Measurements from ENCODE around the gene GLUL.
"Not testable (repeated sequence)": the region's sequence is repeated elsewhere in the genome, so short reads cannot be mapped to it uniquely, and the experiment has no call there.

Gene GLUL

DNA sequence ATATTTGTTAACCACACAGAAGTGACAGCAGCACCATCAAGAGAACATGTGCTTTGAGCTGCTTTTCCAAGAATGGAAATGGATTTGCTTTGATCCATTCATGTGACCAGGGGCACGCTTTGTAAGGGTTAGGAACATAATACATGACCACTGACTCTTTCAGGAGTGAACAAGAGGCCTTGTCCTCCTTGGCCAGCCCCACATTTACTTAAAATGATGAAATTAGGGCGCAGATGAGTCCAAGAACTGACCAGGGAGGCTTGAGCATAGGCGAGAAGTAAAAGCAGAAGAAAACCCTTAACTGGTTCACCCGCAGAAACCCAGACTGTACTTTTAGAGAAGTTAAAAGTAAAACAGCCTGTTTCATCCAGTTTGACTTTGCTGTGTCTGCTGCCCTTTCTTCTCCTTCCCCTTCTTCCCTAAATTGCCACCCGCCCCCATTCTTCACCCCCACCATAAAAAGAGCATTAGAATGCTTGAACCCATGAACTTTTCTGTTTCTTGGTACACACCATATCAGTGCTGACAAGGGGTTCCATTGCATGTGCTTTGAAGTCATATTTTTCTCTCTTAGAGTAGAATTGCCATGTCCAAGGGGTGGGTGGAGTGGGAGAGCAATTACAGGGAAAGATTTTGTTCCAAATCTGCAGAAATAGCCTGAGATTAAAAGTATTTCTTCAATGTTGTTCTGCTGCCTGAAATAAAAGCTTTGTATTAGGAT lies 2.6 kb upstream of the GLUL start:
- DNase-seq: no peak

DNA sequence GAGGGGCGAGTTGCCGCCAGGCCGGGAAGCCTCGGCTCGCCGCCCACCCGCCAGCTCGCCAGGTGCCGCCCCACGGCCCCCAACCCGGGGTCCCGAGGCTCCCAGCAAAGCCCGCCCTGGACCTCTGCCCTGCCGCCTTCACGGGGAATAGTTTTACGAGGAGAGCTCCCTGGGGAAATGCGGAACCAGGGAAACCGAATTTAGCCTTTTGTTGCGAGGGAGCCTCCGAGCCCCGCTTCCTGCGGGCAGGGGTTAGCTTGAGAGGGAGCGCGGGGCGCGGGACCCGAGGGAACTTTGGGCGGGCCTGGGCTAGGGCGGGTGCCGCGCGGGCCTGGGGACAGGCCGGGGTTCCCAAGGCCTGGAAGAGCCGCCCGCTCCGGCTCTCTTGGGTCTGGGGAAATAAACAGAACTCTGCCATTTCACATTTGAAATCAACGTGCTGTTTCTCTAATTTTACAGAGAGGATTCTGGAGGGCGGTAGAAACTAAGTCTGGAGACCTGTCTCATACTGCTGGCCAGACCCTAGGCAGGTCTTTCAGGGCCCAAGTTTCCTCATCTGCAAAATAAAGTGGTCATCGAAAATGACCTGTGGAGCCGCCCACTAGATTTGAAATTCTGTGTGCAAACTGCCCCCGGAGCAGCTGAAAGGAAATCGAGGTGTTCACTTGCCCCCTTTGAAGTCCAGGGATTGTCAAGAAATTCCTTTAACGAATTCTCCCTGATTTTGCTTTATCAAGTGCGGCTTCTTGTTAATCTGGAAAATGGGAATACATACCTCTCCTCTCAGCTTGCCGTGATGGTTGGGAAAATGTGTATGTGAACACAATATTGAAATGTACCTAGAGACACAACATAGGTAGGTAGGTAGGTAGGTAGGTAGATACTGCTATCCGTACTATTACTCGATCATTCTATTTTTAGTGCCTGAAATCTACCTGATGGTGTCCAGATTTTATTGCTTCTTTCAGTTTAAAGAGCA lies 749 bp upstream of the GLUL start:
- no peak for DNase-seq

DNA sequence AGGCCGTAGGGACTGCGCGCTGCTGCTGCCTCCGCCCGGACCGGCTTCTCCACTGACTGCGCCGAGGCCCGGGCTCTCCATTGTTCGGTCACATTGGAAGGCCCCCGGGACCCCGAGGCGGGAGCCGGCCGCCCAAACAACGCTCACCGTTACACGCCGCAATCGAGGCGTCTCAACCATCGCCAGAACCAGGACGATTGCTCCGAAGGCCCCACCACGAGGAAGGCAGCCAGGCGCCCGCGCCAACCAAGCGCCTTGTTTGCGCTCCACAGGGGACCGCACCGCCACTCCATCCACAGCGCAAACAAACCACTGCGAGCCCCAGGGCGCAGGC lies 595 bp downstream of the GLUL start:
- no peak for DNase-seq

DNA sequence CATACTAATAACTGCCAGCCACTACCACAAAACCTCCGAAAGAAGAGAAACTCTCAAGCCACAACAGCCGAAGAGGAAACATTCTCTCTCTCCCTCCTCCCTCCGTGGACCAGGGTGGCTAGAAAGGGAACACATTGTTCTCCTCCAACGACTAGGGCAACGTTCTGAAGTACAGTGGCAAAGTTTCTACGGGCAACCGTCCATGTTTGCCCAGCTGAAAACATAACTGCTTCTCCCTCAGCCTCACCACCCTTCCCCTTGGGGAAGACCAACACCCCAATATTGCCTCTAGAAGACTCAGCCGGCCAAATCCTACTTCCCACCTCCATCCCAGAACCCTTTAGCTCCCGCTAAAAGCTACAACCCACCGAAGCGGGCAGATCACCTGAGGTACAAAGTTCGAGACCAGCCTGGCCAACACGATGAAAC lies 2.0 kb downstream of the GLUL start:
- DNase-seq: no peak

DNA sequence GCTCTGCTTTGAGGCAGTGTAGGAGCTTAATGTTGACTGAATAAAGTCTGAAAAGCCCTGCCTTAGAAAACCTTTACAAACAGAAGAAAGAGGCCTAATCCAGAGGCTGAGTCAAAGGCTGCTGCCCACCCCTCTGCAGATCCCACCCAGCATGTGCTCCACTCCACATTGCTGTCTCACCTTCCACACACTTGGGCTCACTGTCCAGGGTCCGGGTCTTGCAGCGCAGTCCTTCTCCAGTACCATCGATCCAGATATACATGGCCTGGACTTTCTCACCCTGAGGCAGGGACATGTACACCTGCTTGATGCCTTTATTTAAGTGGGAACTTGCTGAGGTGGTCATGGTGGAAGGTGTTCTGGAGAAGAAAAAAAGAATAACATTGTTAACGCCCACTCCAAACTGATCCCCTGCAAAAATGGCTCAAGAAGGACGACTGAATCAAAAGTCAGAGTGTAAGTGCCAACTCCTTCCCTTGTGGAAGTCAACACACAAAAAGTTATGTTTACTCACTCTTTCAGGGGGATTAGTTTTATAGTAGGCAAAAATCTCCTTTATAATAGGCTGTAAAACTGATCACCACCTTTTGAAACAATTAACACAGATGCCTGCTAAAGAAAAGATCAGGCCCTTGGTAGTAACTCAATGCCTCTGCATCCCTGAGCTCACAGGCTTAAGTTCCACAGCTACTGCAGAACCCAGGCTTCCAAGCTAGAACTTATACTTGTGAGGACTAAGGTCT lies 3.0 kb downstream of the GLUL start:
- DNase-seq: no peak

DNA sequence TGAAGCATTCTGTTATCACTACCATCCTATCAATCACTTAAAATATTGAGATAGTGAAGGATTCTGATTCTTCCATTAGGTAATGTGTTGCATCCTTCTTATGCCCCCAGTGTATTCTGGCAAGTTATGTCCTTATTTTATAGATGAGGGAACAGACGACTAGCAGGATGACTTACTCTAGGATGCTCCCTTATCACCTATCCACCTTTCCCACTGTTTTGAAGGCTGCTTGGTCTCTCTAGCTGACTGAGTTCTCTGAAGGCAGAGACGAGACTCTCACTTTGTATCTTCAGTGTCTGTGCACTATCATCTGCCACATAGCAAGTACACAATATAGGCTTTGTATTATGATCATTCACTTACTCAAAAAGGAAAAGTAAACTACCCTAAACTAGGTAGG lies 4.0 kb downstream of the GLUL start:
- DNase-seq: no peak

DNA sequence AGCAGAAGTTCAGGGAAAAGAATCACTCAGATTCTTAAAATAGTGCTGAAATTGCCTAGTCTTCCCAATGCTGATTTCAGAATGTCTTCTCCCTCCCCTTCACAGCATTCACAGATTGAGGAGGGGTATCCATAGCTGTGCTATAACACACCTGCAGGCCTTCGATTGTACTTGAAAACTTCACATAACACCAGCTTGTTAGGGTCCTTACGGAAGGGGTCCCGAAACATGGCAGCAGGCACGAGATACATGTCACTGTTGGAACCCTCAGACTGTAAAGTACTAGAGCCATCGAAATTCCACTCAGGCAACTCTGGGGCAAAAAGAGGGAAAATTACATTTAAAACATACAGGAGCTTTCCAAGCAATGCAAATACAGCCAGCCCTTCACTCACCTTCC lies 4.6 kb downstream of the GLUL start:
- no peak for DNase-seq

DNA sequence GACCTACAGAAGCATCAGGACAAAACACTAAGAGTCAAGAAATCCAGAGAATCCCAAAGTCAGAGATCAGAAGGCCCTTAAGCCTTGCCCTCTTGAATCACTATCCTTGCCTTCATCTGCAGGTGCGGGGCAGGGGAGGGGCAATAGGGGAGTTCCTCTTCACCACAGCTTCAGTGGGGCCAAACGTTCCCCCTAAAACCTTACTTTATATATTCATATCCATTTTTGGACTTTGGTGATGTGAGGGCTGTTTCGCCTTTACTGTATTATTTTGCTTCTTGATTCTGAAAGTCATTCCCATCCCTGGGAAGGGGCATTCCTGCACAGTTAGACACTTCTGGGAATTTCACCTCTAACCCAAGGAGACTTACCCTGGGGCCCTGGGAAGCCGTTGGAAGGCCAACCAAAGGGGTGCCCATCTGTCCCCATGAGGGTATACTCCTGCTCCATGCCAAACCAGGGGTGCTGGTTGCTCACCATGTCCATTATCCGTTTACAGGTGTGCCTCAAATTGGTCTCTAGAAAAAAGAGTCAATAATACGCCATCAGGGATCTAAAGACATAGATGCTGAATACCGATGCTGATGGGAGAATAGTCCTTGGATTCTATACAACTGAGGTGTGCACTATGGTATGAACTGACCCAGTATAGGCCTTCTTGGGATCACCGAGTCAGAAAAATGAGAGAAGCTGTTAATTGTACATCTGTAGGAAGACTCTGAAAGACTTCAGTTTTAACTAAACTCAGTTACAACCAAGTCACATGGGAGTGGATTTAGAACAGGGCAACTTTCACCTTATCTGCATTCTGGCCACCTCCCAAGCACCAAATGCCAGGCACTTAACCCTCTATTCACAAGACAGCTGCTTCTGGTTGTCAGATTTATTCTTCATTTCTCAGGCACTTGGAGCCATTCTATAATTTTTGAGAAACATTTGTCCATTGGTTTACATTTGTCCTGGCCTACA lies 5.4 kb downstream of the GLUL start:
- no peak for DNase-seq

DNA sequence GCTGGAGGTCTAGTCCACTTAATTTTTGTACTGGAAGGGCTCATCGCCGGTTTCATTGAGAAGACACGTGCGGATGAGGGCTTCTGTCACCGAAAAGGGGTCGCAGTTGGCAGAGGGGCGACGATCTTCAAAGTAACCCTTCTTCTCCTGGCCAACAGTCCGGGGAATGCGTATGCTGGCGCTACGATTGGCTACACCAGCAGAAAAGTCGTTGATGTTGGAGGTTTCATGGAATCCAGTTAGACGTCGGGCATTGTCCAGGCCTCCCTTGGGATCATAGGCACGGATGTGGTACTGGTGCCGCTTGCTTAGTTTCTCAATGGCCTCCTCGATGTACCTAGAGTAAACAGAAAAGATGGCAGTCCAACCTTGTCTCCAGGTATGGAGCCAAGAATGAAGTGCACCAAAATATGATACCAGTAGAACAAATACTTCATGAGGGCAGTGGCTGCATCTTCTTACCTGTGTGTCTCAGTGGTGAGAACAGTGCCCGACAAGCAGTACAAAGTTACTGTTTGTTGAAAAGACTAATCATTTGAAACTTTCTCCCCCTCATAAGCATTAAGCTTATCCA lies 7.1 kb downstream of the GLUL start:
- DNase-seq: no peak

DNA sequence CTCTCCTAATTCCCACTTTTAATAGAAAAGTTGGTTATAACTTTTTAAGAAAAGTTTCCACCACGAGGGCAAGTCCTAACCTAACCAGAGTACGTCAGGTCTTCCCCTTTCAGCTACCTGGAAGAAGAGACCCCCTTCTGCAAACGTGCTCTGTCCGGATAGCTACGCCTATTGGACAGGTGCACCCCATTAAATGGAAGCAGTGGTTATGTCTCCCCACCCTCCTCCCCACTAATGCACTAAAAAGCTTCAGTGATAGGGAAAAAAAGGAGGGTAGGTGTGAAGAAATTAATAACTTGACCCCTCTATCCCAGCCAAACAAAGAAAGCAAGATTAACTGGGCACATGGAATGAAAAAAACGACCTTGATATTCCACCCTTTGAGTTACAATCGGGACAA lies 7.7 kb downstream of the GLUL start:
- no peak for DNase-seq

DNA sequence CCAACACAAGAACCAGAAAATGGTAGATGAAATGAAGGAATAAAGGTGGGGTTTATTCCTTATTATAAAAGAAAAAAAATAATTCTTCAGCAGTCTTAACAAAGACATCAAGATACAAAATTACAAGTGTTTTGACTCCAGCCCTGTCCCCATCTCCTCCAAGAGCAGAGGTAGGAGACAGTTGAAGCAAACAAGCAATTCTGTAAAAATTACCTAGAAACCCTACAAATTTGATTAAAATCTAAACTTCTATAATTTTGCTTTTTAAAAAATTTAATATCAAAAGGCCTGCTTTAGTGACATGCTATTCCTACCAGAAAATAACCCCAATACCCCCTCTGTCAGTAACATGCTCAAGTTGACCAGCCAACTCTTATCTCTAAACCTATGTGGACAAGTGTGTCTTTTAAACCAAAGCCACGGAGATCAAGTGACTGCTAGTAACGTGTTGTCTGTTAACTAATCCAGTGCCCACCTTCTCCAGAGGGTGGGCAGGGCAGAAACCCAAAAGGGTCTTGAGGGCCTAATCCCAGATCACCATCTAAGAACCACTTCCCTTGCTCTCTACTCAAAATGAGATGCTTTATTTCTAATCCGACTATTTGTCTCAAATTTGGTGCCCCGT lies 8.4 kb downstream of the GLUL start:
- DNase-seq: no peak

DNA sequence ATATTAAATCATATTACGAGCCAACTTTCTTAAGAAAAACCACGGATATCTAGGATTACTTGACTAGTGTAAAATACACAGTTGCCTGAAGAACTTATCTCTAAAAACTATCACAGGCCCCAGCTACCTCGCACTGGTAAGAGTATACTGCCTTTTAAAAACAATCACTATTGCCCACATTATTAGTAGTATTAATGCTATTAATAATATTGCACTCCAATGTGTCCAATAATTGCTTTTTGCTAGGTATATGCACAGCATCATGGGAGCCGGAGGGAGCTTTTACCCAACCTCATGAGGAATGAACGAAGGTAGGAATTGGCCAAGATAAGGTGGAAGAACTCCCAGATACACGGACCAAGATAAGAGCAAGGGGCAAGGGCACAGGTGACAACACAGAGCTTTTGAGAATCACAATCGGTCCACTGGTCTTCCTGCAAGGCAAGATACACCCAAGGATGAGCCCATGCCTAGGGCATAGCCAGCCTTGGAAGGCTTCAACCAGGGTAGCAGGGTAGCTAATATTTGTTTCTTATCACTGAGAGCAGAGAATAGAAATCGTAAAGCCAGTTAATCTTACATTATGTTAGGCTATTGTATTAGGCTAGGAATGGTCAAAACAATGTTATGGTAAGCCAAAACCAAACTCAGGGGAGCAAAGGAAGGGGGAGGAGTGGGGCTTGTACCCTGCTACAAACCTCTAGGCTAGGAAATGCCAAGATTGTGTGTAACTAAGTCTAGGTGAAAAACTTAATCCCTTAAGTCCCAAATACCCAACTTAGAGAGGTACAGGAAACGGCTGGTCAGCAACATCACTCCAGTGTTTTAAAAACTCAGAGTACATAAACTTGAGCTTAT lies 9.4 kb downstream of the GLUL start:
- no peak for DNase-seq

DNA sequence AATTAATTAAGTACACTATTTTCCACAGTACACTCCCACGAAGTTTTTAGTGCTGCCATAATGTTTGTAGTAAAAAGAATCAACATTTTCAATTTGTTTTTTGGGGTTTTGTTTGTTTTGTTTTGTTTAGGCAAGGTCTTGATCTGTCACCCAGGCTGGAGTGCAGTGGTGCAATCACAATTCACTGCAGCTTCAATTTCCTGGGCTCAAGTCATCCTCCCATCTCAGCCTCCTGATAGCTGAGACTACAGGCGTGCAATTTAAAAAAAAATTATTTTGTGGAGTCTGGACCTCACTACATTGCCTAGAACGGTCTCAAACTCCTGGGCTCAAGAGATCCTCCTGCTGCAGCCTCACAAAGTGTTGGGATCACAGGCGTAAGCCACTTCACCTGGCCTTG lies 11.4 kb downstream of the GLUL start:
- no peak for DNase-seq

DNA sequence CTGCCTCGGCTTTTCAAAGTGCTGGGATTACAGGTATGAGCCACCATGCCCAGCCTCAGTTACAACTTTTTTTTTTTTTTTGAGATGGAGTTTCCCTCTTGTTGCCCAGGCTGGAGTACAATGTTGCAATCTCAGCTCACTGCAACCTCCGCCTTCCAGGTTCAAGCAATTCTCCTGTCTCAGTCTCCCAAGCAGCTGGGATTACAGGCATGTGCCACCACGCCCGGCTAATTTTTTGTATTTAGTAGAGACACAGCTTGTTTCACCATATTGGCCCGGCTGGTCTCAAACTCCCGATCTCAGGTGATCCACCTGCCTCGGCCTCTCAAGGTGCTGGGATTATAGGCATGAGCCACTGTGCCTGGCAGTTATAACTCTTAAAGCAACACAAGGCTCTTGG lies 11.8 kb downstream of the GLUL start:
- not testable (repeated sequence) for DNase-seq

DNA sequence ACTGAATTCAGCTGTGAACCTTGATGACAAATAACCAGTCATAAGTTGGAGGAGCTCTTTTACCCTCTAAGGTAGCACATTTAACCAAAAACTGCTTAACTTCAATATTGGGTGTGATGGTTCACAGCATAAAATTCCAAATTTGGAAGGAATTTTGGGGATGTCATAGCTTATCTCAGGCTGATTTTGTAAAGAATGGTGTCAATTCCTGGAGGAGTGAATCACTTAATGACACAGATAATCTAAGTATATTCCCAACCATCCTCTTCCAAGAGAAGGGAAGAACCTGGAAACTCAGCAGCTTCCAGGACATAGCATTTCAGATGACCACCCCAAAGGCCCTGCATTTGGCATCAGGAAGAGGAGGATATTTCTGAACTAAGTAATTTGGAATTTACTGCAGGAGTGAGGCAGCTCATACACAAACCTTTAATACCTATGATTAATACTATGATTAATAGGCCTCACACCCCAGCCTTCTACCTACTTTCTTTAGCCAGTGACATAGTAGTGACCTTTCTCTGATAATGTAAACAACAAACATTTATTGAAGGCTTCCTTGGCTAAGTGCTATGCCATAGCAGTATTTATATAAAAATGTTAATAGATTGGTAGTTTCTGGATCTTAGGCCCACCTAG lies 14.5 kb downstream of the GLUL start:
- DNase-seq: no peak

DNA sequence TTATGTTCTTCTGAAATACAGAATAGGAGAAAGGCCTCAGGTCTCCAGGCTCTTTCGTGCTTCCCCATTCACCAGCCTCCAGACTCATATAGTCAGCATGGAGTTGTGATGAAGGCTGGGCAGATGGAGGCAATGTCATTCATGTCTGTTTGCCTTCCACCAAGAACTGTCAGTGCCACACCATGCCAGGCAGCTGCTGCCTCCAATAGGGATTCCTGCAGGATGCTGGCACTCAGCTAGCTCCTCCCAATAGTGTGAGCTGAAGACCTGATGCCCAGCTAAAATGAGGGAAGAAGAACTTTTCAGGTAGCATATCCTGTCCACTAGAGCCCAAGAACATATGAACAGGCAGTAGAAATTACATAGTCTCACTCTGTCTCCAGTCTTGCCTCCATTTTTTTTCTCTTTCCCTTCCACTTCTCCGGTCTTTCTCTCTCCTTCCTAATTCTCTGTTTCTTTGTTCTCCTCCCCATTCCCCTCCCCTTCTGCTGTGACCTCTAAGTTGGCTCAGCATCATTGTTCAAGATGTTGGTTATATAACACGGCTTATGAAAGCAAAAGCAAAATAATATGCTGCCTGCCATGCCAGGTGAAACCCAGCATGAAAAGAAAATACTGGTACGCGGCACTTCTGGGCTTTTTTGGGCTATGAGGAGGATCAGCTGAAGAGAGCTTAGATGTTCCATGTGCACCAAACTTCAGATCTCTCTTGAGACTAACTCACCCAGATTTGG lies 17.3 kb downstream of the GLUL start:
- no peak for DNase-seq

DNA sequence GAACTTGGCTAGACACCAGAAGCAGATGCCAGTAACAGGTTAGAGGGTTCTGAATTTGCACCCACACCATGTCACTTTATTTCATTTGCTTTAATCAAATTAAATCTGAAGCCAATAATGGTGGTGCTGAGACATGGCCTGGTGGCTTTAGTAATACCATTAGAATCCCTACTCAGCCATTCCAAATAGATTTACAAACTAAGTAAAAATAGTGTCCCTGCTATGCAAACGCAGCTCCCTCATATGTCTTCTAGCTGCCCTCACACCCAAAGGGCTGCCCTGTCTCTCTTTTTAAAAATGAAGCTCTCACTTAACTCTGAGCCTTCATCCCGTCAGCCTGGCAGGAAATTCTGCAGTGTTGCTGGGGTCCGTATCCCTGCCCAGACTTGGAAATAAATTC lies 21.1 kb downstream of the GLUL start:
- DNase-seq: no peak

DNA sequence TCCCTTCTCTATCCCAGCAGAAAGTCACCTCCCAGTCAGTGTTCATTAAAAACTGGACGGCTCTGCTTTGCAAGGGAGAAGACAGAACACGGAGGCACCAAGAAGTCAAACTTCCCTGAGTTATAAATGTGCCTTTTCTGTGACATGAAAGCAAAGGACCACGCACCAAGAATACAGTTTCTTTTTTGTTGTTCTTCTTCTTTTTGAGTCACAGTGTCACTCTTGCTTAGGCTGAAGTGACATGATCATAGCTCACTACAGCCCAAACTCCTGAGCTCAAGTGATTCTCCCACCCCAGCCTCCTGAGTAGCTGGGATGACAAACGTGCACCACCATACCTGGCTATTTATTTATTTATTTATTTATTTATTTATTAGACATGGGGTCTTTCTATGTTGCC lies 22.7 kb downstream of the GLUL start:
- no peak for DNase-seq

DNA sequence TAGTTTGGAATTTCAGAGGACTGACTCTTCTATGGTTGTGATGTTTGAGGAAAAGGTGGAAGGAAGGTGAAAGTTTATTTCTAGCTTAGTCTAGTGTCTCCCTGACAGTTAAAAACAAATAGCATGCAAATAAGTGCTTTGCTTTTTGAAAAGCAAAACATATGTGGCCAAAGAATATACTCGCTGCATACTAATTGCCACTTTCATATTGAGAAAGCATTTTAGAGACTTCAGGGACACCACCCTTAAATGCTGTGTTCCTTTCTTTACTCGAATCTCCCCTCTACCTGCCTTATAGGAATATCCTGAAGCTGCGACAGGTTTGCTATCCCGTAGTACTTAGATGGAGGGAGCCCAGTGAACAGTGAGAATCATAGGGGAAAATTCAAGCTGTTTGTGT lies 23.2 kb downstream of the GLUL start:
- no peak for DNase-seq

All from SHP77 (cell line).